ENCODE data around the gene PADI1.

PADI1 gene

GRCh38 chr1:17204546-17205440, at the start of gene PADI1:
TSS of gene PADI1 (plus strand) at chr1:17205128. CDS start at chr1:17205218, 90 bp downstream.
- DNase-seq, result no peak

GRCh38 chr1:17155257-17155920, 49.5 kb upstream of the PADI1 start:
- no peak for DNase-seq

GRCh38 chr1:17156108-17156507, 48.8 kb upstream of the PADI1 start:
- DNase-seq, result no peak

- DNase-seq, result no peak
These were observed 46.0 kb upstream of the PADI1 start for GRCh38 chr1:17158961-17159360.

GRCh38 chr1:17161137-17161740, 43.7 kb upstream of the PADI1 start:
- no peak for DNase-seq

GRCh38 chr1:17161926-17162800, 42.8 kb upstream of the PADI1 start:
- no peak for DNase-seq

GRCh38 chr1:17162941-17163340, 42.0 kb upstream of the PADI1 start:
- DNase-seq, result no peak

- DNase-seq, result no peak
These were observed 41.6 kb upstream of the PADI1 start for GRCh38 chr1:17163371-17163770.

GRCh38 chr1:17163789-17164666, 40.9 kb upstream of the PADI1 start:
- no peak for DNase-seq

GRCh38 chr1:17165823-17166222, 39.1 kb upstream of the PADI1 start:
- no peak for DNase-seq

GRCh38 chr1:17167041-17167785, 37.7 kb upstream of the PADI1 start:
- DNase-seq, result no peak

GRCh38 chr1:17167786-17168090, 37.2 kb upstream of the PADI1 start:
- no peak for DNase-seq

GRCh38 chr1:17168091-17168876, 36.6 kb upstream of the PADI1 start:
- DNase-seq, result no peak

GRCh38 chr1:17170571-17170970, 34.4 kb upstream of the PADI1 start:
- no peak for DNase-seq

- DNase-seq, result no peak
These were observed 31.7 kb upstream of the PADI1 start for GRCh38 chr1:17173217-17173616.

GRCh38 chr1:17176306-17177061, 28.4 kb upstream of the PADI1 start:
- no peak for DNase-seq

- DNase-seq, result no peak
These were observed 27.3 kb upstream of the PADI1 start for GRCh38 chr1:17177651-17178050.

GRCh38 chr1:17181781-17182464, 23.0 kb upstream of the PADI1 start:
- DNase-seq, result no peak
